Activated CD8-positive, alpha-beta memory T cell treated with anti-CD3 and anti-CD28 coated beads, Interleukin-2, amount 10 ng/mL, durations not matched to agents 7 days and 5 days (primary cell): ENCODE data around the gene DPP3. TPM values are rescaled to one million over a fixed set of nuclear protein-coding genes. Genes with fewer than 3 reads are reported as not detected.

Experiments
- ATAC-seq: fragments of 150-1000 bp; cut with Tn5 transposase; one replicate; pipeline ENCODE4 v1.10.0; 2021; ENCODE audit warnings: moderate library complexity
- CTCF ChIA-PET: fragments of 350-600 bp; sonication (Branson Sonifier 250); formaldehyde crosslinking; loops from one replicate; lab custom pipeline; 2021; ENCODE audit warnings: antibody characterized with exemption; lab: Charles Lee
- DNase-seq: peaks from one replicate; pipeline ENCODE4 v3.0.0-alpha.2; 2020
- H3K27ac Mint-ChIP-seq: one replicate; pipeline ENCODE4 v1.8.0; 2021; ENCODE audit warnings: mild to moderate bottlenecking, mixed read lengths
- H3K27me3 Mint-ChIP-seq: one replicate; pipeline ENCODE4 v1.8.0; 2021; ENCODE audit warnings: mixed read lengths
- H3K36me3 Mint-ChIP-seq: one replicate; pipeline ENCODE4 v1.8.0; 2021; ENCODE audit warnings: mild to moderate bottlenecking, mixed read lengths
- H3K4me1 Mint-ChIP-seq: one replicate; pipeline ENCODE4 v1.8.0; 2021; ENCODE audit warnings: mixed read lengths
- H3K4me3 Mint-ChIP-seq: one replicate; pipeline ENCODE4 v1.8.0; 2021; ENCODE audit warnings: mild to moderate bottlenecking, moderate library complexity, mixed read lengths
- H3K9me3 Mint-ChIP-seq: one replicate; pipeline ENCODE4 v1.8.0; 2022; ENCODE audit warnings: low read depth, mixed read lengths
- total RNA-seq, 2 experiments: library from RNA; stranded (reverse); gene quantifications; one replicate each; pipeline ENCODE4 v1.2.3, GENCODE V29; 2021

Gene DPP3
- total RNA-seq, 2 experiments from 2014 or later, result 54.2 to 79.6 TPM

DNA sequence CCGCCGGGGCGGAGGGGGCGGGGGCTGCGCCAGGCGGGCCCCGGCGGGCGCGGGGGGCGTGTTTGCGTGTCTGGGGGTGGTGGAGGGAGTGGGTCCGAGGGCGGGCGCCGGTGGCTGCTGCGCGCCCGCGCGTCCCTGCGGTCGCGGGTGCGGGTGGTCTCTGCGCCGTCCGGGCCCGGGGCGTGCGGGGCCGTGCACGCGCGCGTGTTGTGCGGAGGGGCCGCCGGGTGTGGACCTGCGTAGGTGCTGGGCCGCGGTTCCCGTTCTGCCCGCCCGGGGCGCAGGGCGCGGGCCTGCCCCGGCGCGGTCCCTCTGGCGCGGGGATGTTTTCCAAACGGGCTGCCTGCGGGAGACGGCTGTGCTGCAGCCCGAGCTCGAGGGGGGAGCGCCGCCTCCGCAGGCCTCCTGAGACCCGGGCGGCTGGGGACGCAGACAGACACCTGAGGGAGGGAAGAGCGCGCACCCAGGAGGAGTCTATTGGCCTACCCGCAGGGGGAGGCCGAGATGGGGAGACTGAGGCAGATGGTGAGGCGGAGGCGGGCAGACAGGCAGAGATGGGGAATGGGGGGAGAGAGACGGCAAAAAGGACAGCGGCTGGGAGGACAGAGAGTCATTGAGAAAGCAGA lies 13.1 kb upstream of the DPP3 start:
- Mint-ChIP-seq H3K27me3 (no peaks in the 10 kb centered on the region), H3K4me3 (peak overlapping the region; percentile 80), H3K9me3 (no peaks in the 10 kb centered on the region), H3K27ac (peak overlapping the region; percentile 75), H3K36me3 (no peaks in the 10 kb centered on the region), H3K4me1 (peaks cover 26% of the 10 kb centered on the region)
- peak; percentile 62 for ATAC-seq
- CTCF ChIA-PET, result interaction anchor here (0.6 to 5.2 kb wide), 8 partner anchors 12 to 213 kb away, joined by 3 to 43 read pairs (median 3); partner anchors contain the start of genes DPP3, MRPL11 and RBM4B
- no peak for DNase-seq

DNA sequence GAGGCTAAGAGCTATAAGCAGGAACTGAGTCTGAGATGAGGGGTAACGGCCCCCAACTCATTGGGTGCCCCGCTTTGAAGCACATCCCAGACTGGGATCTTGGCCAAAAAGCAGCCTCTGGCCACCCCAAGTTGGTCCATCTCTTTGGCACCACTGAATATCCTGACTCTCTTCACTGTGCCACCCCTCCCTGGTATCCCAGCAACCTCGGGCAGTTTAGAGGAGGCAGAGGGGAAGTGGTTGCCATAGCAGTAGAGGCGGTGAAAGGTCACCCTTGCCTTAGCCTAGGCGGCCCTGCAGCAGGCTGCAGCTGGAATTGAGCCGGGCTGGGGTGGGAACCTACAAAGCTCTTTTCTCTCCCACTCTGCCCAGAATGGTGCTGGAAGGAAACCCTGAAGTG lies 12.5 kb upstream of the DPP3 start:
- CTCF ChIA-PET, result interaction anchor here (1.0 to 5.2 kb wide), 5 partner anchors 12 to 195 kb away, joined by 3 to 43 read pairs (median 3); partner anchors contain the start of genes DPP3 and MRPL11

DNA sequence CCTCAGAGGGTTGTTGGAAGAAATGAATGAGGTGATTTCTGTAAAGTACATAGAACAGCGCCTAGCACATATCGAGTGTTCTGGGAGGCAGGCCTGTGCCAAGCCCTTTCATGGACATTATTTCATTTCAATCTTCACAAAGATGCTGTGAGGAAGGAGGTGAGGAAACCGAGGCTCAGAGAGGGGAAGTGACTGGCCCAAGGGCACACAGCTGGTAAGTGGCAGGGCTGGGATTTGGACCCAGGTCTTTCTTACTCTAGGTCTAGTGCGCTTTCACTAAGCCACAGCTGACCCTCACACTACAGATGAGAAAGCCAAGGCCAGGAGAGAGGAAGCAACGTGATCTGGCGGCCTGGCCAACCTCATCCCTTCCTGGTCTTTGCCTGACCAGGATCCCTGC lies 11.5 kb upstream of the DPP3 start:
- H3K27me3 Mint-ChIP-seq, result no peaks in the 10 kb centered on the region
- peaks cover 15% of the 10 kb centered on the region for H3K4me1 Mint-ChIP-seq
- no peaks in the 10 kb centered on the region for H3K36me3 Mint-ChIP-seq
- no peak overlapping the region for H3K4me3 Mint-ChIP-seq
- ATAC-seq, result no peak
- CTCF ChIA-PET, result interaction anchor here (1.0 to 5.2 kb wide), 3 partner anchors 11 to 61 kb away, joined by 3 to 43 read pairs (median 6); partner anchors contain the start of genes DPP3 and MRPL11
- H3K27ac Mint-ChIP-seq, result no peak overlapping the region
- no peaks in the 10 kb centered on the region for H3K9me3 Mint-ChIP-seq
- DNase-seq, result no peak

More for the DNA sequence above, 12.5 kb upstream of the DPP3 start:
- Mint-ChIP-seq H3K36me3 (no peaks in the 10 kb centered on the region), H3K27ac (peak overlapping the region; percentile 75), H3K4me3 (peak overlapping the region; percentile 77), H3K9me3 (no peaks in the 10 kb centered on the region), H3K4me1 (peaks cover 22% of the 10 kb centered on the region), H3K27me3 (no peaks in the 10 kb centered on the region)
- DNase-seq (no peak), ATAC-seq (no peak)

DNA sequence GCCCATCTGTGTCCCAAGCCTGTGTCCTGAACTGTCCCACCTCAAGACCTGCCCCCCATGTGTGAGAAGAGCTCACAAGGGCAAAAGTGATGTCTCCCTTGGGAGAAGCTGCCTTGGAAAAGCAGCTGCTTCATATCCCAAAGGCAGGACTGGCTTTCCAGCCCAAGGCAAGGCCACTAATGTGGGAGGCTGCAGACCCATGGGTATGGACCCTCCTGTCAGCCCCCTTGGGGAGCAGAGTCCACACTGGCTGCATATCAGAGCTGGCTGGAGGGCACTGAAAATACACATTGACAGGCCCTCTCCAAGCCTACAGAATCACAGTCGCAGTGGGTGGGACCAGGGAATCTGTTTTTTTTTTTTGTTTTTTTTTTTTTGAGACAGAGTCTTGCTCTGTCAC lies 10.8 kb upstream of the DPP3 start:
- Mint-ChIP-seq H3K4me3 (no peak overlapping the region), H3K27me3 (no peaks in the 10 kb centered on the region), H3K36me3 (no peaks in the 10 kb centered on the region), H3K9me3 (no peaks in the 10 kb centered on the region), H3K27ac (no peak overlapping the region), H3K4me1 (peaks cover 15% of the 10 kb centered on the region)
- ATAC-seq (no peak), DNase-seq (no peak)
- CTCF ChIA-PET, result interaction anchor here (2.1 to 5.2 kb wide), 2 partner anchors 10 to 31 kb away, joined by 6 to 43 read pairs; partner anchors contain the start of genes DPP3 and MRPL11

DNA sequence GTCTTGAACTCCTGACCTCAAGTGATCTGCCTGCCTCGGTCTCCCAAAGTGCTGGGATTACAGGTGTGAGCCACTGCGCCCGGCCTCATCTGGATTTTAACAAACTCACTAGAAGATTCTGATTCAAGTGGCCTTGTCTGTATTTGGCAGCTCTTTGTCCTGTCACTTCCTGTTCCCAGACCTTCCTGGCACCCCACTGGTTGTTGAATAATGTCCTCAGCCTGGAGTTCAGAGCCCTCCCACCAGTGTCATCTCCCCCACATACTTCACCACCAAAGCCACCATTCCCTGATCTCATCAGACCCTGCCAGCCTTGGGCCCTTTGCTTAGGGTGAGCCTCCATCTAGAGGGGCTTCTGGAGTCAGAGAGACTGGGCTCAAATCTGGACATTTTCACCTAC lies 10.2 kb upstream of the DPP3 start:
- H3K27ac Mint-ChIP-seq, result no peak overlapping the region
- H3K9me3 Mint-ChIP-seq, result no peaks in the 10 kb centered on the region
- no peak overlapping the region for H3K4me3 Mint-ChIP-seq
- peaks cover 15% of the 10 kb centered on the region for H3K4me1 Mint-ChIP-seq
- H3K27me3 Mint-ChIP-seq, result no peaks in the 10 kb centered on the region
- DNase-seq (no peak), ATAC-seq (no peak)
- CTCF ChIA-PET, result interaction anchor here (0.6 to 5.2 kb wide), 2 partner anchors 10 to 1709 kb away, joined by 3 to 43 read pairs; partner anchors contain the start of gene DPP3
- H3K36me3 Mint-ChIP-seq, result no peaks in the 10 kb centered on the region

DNA sequence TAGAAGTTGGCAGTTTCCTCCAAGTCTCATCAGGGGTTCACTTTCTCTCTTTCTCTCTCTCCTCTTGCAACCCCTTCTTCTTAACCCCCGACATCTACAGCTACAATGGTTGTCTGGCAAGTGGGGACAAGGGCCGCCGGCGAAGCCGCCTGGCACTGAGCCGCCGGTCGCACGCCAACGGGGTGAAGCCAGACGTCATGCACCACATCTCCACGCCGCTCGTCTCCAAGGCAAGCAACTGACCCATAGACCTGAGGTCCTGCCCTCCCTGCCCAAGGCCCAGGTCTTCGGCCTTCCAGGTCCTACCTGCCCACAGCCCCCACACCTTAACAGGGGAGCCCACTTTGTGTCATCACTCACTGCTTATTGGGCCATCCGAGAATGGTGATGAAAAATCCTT lies 9.1 kb upstream of the DPP3 start:
- Mint-ChIP-seq H3K9me3 (no peaks in the 10 kb centered on the region), H3K4me3 (no peak overlapping the region), H3K4me1 (peaks cover 10% of the 10 kb centered on the region), H3K36me3 (no peaks in the 10 kb centered on the region), H3K27me3 (no peaks in the 10 kb centered on the region), H3K27ac (no peak overlapping the region)
- ATAC-seq (no peak), DNase-seq (no peak)
- CTCF ChIA-PET, result no interaction called here

DNA sequence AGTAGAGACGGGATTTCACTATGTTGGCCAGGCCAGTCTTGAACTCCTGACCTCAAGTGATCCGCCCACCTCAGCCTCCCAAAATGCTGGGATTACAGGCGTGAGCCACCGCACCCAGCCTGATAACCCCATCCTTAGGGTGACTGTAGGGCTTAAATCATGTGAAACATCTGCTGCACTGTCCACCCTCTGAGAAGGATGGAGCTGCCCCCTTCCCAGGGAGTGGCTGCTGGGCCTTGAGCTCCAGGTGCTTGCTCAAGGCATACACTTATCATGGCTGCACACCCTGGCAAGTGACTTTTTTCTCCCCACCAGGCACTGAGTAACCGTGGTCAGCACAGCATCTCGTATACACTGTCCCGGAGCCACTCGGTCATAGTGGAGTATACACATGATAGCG lies 8.2 kb upstream of the DPP3 start:
- CTCF ChIA-PET, result no interaction called here
- Mint-ChIP-seq H3K9me3 (no peaks in the 10 kb centered on the region), H3K27me3 (no peaks in the 10 kb centered on the region), H3K4me3 (no peak overlapping the region), H3K4me1 (peaks cover 10% of the 10 kb centered on the region), H3K27ac (no peak overlapping the region), H3K36me3 (no peaks in the 10 kb centered on the region)
- DNase-seq, result no peak
- ATAC-seq, result no peak

DNA sequence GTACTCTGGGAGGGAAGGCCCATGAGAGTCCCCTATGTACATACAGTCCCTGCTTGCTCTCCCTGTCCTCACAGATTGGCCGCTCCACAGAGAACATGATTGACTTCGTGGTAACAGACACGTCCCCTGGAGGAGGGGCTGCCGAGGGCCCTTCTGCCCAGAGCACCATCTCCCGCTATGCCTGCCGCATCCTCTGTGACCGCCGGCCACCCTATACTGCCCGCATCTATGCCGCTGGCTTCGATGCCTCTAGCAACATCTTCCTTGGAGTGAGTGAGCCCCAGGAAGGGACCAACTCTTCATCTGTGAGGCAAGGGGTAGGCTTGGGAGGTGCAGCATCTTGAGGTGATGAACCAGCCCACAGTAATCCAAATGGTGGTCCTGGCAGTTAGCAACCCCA lies 7.1 kb upstream of the DPP3 start:
- Mint-ChIP-seq H3K36me3 (no peaks in the 10 kb centered on the region), H3K27me3 (no peaks in the 10 kb centered on the region), H3K4me3 (no peak overlapping the region), H3K27ac (no peak overlapping the region), H3K4me1 (peaks cover 3% of the 10 kb centered on the region), H3K9me3 (no peaks in the 10 kb centered on the region)
- CTCF ChIA-PET, result no interaction called here
- ATAC-seq, result no peak
- DNase-seq, result no peak

DNA sequence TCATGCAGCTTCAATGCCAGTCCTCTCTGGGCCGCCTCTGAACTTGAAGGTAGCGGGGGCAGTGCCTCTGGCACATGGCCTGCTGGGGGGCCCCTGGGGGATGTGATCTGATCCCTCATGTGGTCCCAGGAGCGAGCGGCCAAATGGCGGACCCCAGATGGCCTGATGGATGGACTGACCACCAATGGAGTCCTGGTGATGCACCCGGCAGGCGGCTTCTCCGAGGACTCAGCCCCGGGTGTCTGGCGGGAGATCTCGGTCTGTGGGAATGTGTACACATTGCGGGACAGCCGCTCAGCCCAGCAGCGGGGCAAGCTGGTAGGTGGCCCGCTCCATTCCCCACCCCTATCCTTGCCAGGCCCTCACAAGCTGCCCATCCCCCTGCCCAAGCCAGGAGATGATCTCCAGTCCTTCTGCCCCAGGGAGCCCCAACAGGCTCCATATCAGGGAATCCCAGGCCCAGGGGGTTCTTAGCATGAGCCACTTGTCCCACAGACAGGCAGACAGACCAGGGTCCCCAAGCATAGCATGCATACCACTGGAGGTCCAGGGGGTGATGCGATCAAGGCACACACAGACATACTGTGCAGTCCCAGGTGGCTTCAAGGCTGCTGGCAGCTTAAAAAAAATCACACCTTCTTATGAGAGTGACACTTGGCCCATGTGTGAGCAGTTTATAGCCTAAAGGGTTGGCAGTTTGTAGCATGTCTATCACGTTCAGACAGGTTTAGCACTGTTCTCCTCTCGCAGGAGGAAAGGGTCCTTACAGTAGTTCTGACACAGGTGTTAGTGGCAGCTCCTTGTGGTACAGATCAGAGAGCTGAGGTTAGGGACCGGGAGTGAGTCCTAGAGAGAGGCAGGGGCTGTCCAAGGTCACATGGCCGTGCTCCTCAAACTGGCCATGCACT lies 6.4 kb upstream of the DPP3 start:
- Mint-ChIP-seq H3K4me1 (peaks cover 4% of the 10 kb centered on the region), H3K27ac (no peak overlapping the region), H3K36me3 (no peaks in the 10 kb centered on the region), H3K4me3 (no peak overlapping the region), H3K9me3 (no peaks in the 10 kb centered on the region), H3K27me3 (no peaks in the 10 kb centered on the region)
- ATAC-seq, result no peak
- CTCF ChIA-PET, result no interaction called here
- DNase-seq, result no peak

DNA sequence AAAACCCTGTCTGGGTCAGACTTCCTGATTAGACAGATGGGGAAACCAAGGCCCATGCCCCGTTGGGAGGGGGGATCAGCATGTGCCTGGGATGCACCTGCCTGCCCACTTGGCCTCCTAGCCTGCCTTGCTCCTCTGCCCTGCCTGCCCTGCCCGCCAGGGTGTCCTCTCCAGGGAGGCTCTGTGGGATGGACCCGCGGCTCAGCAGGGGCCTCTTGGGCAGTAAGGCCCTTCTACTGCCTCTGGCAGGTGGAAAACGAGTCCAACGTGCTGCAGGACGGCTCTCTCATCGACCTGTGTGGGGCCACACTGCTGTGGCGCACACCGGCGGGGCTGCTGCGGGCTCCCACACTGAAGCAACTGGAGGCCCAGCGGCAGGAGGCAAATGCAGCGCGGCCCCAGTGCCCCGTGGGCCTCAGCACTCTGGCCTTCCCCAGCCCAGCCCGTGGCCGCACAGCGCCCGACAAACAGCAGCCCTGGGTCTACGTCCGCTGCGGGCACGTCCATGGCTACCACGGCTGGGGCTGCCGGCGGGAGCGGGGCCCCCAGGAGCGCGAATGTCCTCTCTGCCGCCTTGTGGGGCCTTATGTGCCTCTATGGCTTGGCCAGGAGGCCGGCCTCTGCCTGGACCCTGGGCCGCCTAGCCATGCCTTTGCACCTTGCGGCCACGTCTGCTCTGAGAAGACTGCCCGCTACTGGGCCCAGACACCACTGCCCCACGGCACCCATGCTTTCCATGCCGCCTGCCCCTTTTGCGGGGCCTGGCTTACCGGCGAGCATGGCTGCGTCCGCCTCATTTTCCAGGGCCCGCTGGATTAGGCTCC lies 4.7 kb upstream of the DPP3 start:
- H3K27ac Mint-ChIP-seq, result no peak overlapping the region
- H3K36me3 Mint-ChIP-seq, result no peaks in the 10 kb centered on the region
- no peak overlapping the region for H3K4me3 Mint-ChIP-seq
- peaks cover 13% of the 10 kb centered on the region for H3K4me1 Mint-ChIP-seq
- DNase-seq (no peak), ATAC-seq (no peak)
- H3K9me3 Mint-ChIP-seq, result no peaks in the 10 kb centered on the region
- CTCF ChIA-PET, result no interaction called here
- H3K27me3 Mint-ChIP-seq, result no peaks in the 10 kb centered on the region

DNA sequence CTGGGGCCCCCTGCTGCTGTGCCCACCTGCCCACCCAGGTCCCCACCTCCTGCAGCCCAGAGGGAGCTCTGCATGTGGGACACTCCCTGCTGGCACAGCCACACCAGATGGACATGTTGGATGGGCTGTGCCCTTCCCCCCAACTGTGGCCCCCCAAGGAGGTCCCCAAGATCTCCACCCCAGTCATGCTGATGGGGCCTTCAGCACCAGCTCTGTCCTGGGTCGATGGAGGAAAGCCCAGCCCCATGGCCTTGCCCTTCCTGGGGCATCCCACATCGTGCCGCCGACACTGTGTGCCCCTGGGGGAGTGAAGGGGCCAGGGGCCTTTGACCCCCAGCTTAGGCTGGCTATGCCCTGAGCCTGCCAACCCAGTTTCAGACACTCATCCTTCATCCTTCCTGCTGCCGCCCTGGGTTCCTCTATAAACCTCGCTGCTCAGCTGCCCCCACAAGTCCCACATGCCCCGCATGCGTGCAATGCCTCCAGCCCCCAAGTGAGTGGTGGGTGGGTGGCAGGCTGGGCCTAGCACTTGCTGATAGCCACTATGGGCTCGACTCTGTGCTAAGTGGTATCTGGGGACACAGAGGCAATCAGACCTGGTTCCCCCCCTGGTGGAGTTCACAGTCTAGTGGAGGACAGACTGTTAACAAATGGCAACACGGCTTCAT lies 3.9 kb upstream of the DPP3 start:
- H3K9me3 Mint-ChIP-seq, result no peaks in the 10 kb centered on the region
- peaks cover 18% of the 10 kb centered on the region for H3K4me1 Mint-ChIP-seq
- CTCF ChIA-PET, result no interaction called here
- ATAC-seq (no peak), DNase-seq (no peak)
- H3K36me3 Mint-ChIP-seq, result no peaks in the 10 kb centered on the region
- no peaks in the 10 kb centered on the region for H3K27me3 Mint-ChIP-seq
- no peak overlapping the region for H3K27ac Mint-ChIP-seq
- H3K4me3 Mint-ChIP-seq, result no peak overlapping the region

DNA sequence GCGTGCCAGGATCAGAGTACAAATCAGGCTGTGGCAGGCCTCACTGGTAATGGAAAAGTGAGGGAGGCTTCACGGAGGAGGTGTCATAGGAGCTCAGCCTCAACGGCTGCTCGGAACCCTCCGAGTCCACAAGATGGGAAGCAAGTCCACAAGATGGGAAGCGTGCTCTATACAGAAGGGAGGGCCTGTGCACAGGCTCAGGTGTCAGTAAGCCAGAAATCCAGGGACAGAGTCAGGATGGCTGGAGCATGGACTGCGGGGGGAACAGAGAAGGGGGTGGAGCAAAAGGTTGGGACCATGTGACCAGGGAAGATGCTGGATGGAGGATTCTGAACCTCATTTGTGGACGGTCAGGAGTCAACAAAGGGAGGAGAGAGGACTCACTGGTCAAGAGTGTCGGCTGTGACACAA lies 3.4 kb upstream of the DPP3 start:
- no peaks in the 10 kb centered on the region for H3K36me3 Mint-ChIP-seq
- H3K27ac Mint-ChIP-seq, result no peak overlapping the region
- peaks cover 21% of the 10 kb centered on the region for H3K4me1 Mint-ChIP-seq

More for the DNA sequence above, 3.4 kb upstream of the DPP3 start:
- H3K9me3 Mint-ChIP-seq, result no peaks in the 10 kb centered on the region
- DNase-seq (no peak), ATAC-seq (no peak)
- H3K4me3 Mint-ChIP-seq, result no peak overlapping the region
- CTCF ChIA-PET, result no interaction called here
- no peaks in the 10 kb centered on the region for H3K27me3 Mint-ChIP-seq
